ACHN (cell line): ENCODE results near the gene SFMBT2.
"Not testable (repeated sequence)": the region's sequence is repeated elsewhere in the genome, so short reads cannot be mapped to it uniquely, and the experiment has no call there.

Source experiments
- DNase-seq: peaks from one replicate; pipeline ENCODE4 v3.0.0-alpha.2; 2015
- in situ Hi-C: cut with HindIII; loops from 2 replicates; pipeline ENCODE4 v1.10.0; 2017; ENCODE audit warnings: low sequenced_read_pairs, low pct_ligation_motif_present, low pct_unique_long_range_greater_than_20kb

Gene SFMBT2

DNA sequence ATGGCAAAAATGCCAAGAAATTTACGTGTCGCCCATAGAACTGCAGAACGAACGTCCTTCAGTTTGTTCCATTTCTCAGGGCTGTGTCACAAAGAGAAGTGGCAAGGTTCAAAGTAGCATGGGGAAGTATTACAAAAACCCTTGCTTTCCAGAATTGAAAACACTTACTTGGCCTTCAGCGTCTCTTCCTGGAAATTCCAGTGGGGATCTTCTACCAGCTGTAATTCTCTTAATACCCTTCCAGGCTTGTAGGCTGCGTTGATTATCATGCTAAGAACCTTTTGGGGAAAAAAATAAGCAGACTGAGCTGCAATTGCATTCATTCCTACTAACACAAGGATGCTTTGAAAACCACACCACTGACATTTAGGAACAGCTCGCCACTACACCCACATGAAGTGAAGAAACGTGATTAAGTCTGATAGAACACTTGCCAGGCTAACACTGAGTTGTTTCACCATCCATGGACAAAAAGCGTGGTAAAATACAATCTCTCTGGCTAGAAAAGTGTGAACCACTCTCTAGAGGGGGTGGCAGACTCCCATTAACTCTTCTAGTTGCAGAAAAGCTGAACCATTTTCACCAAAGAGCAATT, 222.3 kb downstream of the SFMBT2 start:
- in situ Hi-C loops: no loop called here
- no peak for DNase-seq

DNA sequence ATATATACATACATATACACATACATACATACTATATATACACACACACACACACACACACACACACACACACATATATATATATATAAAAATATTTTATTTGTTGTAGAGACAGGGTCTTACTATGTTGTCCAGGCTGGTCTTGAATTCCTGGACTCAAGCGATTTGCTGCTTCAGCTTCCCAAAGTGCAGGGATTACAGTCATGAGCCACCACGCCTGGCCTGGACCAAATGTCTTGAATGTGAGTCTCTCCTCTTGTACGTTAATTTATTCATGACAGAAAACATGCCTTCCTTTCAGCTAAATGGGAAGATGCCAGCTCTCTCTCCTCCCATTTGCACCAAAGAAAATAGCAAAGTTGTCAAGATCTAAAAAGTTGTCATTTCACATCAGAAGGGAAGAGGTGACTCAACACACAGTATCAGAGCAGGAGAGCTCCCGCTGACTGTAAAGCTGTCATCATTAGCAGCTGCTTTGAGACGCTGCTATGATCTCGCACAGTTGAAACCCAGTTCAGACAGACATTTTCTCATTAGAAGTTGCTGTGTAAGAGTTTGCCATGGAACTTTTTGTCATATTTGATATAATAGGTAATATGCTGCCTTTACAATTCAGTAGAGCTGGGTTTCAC, 224.3 kb downstream of the SFMBT2 start:
- DNase-seq: no peak
- in situ Hi-C loops: no loop called here

DNA sequence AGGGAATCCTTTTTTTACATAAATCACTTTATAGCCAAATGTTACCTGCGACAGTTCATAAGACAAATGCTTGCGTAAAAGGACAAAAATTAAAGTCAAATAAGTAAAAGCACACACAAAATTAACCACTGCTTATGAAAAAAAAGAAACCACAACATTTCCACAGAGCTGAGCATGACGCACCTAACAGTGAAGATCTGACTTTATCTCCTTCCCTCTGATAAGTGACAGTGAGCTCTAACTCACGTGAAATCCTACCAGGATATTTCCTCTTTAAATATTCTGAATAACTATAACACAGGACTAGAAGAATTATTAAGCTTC, 225.5 kb downstream of the SFMBT2 start:
- no peak for DNase-seq
- in situ Hi-C loops: no loop called here

DNA sequence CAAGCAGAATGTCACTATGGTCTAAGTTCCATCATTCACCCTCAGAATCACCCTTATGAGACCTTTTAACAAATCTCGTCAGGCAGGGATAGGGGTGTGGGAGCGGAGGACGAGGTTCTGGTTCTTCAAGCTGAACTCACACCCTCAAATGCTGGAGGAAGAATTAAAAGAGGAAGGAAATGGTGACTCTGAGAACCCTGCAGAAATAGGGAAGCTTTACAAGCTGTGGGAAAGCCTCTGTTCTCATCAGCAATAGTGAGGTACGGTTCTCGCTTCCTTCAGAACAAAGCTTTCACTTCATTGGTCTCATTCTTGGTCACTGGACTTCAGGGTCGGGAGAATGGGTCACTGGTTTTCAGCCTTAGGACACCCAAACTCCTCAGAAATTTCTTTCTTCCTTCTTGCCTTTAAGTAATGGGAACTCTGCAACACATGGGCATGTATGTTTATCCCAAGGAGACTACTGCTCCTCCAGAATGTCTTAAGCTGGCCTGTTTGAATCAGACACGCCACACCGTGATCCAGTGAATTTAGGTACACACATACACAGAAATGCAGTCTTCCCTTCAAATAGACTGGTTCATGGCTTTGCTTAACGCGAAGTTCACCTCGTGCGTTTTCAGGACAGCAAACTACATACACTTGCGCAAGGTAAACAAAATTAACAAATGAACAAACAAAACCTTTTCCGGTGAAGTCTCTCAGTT, 226.0 kb downstream of the SFMBT2 start:
- DNase-seq: no peak
- in situ Hi-C loops: no loop called here

DNA sequence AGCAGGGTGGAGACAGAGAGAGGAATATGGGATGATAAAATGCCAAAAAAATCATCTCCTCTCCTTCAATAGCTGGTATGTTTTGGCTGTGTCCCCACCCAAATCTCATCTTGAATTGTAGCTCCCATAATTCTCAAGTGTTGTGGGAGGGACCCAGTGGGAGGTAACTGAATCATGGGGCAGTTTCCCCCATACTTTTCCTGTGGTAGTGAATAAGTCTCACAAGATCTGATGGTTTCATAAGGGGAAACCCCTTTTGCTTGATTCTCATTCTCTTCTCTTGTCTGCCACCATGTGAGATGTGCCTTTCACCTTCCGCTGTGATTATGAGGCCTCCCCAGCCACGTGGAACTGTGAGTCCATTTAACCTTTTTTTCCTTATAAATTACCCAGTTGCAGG, 226.7 kb downstream of the SFMBT2 start:
- in situ Hi-C loops, DNase-seq: not testable (repeated sequence)

DNA sequence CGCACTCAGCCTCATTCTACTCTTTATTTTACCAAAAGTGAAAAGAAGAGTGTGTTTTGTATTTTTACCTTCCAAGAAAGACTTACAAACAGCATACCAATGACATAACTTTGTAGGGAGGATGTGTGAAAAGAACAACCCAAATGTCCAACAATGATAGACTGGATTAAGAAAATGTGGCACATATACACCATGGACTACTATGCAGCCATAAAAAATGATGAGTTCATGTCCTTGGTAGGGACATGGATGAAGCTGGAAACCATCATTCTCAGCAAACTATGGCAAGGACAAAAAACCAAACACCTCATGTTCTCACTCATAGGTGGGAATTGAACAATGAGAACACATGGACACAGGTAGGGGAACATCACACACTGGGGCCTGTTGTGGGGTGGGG, 228.5 kb downstream of the SFMBT2 start:
- in situ Hi-C loops: not testable (repeated sequence)

DNA sequence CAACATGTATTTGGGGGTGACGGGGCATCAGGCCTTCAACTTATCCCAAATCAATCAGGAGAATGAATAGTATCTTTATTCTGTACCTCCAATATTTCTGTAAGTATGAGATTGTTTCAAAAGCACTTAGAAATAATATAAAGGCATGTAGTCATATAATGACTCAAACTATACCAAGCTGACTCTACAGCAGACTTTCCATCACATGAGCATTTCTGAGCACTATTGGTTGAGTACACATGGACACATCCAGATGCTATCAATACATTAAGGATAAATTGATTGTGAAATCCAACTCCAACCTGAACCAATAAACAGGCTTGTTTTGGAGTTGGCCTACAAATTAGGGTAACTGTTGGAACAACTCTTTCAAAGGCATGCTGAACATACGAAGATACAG, 229.4 kb downstream of the SFMBT2 start:
- DNase-seq: no peak
- in situ Hi-C loops: no loop called here

More for the DNA sequence above, 228.5 kb downstream of the SFMBT2 start:
- not testable (repeated sequence) for DNase-seq

DNA sequence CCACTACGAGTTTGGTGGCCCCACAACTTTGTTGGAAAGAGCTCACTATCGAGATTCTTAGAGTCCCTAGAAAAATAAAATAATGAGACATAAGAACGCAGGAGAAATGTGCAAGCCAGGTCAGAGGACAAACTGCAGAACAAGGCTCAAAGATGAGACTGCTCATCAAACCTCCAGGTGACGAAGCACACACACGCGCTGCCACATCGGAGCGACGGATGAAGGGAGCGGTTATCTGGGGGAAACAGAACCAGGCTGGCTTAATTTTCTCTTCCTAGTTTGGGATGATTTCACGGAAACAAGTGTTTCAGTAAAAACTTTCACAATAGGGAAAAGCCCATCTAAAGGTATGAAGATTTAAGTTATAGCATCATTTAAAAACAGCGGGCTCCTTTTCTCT, 231.3 kb downstream of the SFMBT2 start:
- in situ Hi-C loops: no loop called here
- no peak for DNase-seq

DNA sequence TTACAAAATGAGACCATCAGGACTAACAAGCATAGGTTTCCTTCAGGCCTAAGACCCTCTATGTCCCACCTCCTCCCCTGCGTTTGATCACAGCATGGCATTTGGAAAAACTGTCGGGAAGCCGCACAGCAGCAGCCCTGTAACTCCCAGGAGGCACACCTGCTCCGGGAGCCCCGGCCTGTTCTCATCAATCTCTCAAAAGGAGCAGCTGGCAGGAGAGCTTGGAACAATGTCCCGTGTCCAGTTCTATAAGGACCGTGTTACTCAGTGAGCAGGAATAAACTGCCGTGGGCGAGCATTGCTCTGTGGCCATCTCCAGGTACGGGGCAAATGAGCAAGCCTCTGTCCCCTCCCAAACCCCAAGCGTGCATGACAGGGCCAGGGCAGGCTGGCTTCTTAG, 236.9 kb downstream of the SFMBT2 start:
- in situ Hi-C loops: no loop called here
- DNase-seq: no peak

DNA sequence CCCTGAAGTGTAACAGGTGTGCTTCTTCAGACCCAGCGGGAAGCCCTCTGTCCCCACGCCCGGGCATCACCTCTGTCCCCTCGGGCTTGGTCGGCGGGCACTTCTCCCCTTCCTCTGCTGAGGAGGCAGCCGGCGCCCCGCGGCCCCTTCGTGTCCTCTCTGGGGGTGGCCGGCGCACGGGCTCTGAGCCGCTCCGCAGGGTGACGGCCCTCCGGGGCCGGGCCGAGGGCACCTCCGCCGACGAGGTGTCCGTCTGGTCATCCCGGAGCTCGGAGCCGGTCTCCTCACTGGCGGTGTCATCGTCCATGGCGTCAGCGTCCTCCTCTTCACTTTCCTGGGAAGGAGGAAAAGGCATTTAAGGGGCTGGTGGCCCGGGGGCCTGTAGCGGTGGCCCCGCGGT, 239.0 kb downstream of the SFMBT2 start:
- DNase-seq: no peak
- in situ Hi-C loops: no loop called here

DNA sequence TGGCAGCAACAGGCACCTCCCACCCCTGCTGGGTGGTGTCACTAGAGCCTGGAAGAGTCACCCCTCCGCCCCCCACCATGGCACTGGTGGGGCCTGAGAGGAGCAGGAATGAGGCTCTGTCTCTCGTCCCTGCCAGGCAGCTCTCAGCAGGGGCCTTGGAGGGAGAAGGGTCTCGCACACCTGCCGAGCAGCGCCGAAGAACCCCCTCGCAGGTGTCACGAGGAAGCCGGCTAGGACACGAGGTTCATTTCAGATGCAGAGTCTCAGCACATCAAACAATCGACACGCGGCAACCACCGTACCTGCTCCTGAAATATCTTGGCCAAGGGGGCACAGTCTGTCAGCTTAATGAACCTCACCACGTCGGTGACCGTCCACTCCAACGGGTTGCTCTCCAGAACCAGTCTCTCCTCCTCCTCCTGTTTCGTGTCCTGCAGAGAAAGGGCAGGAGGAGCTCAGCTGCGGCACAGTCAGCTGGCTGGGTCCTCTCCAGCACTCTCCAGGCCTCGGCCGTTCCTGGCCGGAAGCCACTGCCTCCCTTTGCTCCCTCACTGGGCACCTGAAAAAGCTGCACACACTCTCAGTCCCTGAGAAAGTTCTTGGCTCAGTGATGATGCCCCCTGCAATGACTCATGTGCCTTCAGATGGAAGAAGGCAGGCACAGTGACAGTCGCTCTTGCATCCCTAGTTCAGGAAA, 240.1 kb downstream of the SFMBT2 start:
- no peak for DNase-seq
- in situ Hi-C loops: no loop called here

DNA sequence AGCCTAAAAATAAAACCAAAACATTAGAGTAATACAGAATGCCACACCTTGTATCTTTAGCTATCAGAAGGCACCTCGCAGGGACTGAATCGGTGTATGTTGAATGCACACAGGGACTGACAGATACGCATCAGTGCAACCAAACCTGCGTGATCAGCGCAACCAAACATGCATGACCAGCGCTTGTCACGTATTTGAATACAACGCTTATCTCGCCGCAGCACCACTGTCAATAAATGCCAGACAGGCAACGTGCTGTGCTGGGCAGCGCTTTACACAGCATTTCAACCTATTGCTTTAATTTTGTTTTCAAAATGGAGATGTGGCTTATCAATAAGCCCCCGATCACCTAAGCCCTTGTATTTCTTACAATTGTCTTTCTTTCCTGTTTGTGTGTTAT, 242.4 kb downstream of the SFMBT2 start:
- in situ Hi-C loops: no loop called here
- no peak for DNase-seq

DNA sequence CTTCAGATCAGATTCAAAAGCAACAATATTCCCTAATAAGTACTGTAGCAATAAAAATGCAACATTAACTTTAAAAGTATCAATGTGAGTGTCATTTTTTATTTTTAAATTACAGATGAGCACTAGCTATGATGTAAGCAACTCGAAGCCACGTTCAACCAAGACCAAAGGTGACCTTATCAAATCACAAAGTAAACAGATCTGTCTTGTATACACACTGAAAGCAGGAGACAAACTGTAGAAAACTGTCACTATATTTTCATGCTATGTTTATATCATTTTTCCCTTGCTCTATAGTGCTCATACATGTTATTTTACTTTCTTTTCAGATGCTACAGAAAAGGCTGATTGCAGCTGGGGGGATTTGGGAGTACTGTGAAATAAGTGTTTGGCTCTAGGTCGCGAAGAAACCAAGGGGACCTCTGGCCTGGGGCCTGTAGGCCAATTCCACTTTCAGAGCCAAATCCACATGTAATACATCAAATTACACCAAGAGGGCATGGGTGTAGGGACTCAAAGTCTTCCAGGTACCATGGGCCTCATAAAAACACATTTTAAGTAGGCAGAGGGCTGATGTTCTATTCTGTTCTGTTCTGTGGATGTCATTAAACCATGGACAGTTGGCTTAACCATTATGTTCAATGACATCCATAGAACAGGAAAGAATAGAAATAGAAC, 245.2 kb downstream of the SFMBT2 start:
- in situ Hi-C loops: no loop called here
- DNase-seq: no peak

DNA sequence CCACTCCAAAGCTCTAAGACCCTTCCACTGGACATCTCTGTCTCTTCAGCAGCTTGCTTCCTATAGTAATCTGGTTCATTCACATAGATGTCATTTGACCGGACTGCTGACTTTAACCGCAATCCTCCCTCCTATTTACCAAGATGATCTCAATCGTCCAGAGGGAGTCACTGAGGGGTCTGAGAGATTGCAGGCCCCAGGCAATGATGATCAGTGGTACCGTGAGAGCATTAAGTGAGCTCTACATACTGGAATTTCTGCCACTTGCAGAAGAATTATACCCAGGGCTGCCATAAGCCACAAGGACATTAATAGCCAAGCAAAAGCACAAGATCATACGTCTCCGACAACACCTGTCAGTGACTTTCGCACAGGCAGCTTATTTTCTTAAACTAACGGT, 245.9 kb downstream of the SFMBT2 start:
- in situ Hi-C loops: no loop called here
- no peak for DNase-seq

DNA sequence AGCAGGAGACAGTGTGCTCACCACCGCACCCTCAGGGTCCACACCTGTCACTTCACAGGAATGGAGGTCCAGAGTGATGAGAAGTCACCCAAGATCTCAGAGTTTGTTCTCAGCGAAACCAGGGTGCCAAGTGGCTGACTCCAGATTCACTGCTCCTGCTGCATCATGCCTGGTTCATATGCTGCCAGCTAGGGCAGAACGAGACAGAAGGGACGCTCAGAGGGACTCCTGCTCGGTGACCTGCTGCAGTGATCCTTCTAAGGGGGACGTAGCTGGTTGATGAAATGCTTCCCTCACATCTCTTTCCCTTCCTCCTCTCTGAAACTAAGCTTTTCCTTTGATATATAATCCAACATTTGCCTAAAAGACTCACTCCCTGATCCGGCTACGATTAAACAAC, 248.5 kb downstream of the SFMBT2 start:
- in situ Hi-C loops: no loop called here
- DNase-seq: no peak

DNA sequence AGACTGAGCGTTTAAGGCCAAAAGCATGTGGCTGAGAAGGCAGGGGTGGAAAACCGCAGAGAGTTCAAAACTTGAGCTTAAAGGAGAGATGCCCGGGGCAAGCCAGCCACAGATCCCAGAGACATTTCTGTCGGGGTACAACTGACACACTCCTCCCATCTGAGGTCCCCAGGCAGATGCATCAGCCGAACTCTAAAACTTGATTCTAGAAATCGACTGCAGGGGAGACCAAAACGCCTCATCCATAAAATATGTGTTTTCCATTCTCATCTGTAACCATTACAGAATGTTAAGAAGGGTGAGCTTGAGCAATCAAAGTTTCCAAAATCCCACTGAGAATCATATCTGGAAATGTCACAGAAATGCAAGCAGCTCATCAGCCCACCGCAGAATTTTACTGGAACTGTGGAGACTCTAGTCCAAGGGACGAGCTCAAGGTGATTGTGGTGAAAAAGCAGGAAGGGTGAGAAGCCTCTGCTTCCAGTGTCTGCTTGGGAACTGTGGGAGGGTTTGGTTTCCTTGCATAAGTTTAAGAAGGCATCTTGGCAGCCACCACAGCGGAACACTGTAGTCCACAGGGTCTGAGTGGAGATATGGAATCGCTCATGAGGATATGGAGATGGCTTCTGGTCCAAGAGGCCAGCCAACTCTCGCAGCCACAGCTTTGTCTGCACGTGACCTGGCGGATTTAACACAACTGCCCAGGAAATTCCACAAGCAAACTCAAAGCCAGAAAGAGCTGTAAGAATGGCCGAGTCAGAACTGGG, 249.2 kb downstream of the SFMBT2 start:
- in situ Hi-C loops: no loop called here
- DNase-seq: no peak

DNA sequence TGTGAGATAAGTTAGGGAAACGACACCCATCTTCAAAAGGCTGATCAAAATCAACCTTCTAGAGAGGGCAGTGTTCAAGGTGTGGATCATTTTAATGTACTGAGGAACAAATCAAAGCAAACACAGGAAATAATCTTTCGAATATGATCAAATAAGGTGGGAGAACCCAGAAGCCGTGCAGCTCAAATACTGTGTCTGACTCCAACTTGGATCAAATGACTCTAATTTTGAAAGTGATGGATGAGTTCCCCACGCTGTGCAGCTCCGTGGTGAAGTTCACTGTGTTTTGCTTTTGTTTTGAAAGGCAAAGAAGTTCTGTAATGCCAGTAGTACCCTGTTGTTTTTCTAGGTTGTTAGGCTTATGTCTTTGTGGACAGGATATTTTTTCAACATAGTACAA, 250.9 kb downstream of the SFMBT2 start:
- no peak for DNase-seq
- in situ Hi-C loops: no loop called here

DNA sequence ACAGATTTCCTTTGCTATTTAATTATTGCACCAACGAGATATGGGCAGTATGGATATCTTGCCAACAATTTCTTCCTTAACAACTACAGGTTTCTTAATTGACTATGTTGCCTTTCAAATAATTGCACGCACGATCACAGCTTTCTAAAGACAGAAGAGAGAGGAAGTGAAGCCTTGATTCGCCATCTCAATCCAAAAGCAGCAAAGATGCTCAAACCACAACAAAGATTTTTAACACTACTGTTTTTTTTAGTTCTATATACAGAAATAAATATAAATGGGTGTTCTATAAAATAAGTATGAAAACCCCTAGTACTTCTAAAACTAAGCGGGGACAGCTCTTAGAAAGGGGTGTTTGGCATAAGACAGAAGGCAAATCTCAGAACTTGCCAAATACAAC, 251.3 kb downstream of the SFMBT2 start:
- DNase-seq: no peak
- in situ Hi-C loops: no loop called here
